ENCODE measurements around the gene FANCM. TPM values are rescaled to one million over a fixed set of nuclear protein-coding genes. Genes with fewer than 3 reads are reported as not detected.

The FANCM gene
- total and polyA plus RNA-seq, 2 experiments from 2014 or later, result 19.6 to 21.1 TPM

GRCh38 chr14:45091710-45092109 lies 44.0 kb upstream of the FANCM start:
- peaks cover 6% of the 10 kb centered on the region; the same call in 2 of the 3 replicates for H3K4me1 Mint-ChIP-seq
- Histone ChIP-seq H3K79me2 (replicated peaks; ENCODE audit: insufficient read depth) (peaks cover 99% of the 10 kb centered on the region), H4K20me1 (replicated peaks; ENCODE audit: insufficient read depth) (peaks cover 49% of the 10 kb centered on the region), H3F3A (replicated peaks; ENCODE audit: low read depth) (no peaks in the 10 kb centered on the region), H3K4me2 (no peak overlapping the region), H3K36me3 (ENCODE audit: insufficient read depth) (peaks cover 17% of the 10 kb centered on the region), H2AFZ (no peak overlapping the region), H3K4me1 (ENCODE audit: insufficient read depth) (no peaks in the 10 kb centered on the region; the same call in 1 of the 2 replicates), H3K27me3 (ENCODE audit: insufficient read depth) (no peaks in the 10 kb centered on the region), H3K27ac (ENCODE audit: low read depth) (no peak overlapping the region), H3K9me2 (ENCODE audit: insufficient read depth) (no peaks in the 10 kb centered on the region), H3K4me3 (no peak overlapping the region)
- no peak overlapping the region for H3K27ac Mint-ChIP-seq
- no peaks in the 10 kb centered on the region for H3K27me3 Mint-ChIP-seq (ENCODE audit: insufficient read depth, low read depth, poor library complexity)
- H3K36me3 Mint-ChIP-seq (ENCODE audit: low read depth), result peaks cover 17% of the 10 kb centered on the region
- ATAC-seq (no peak), DNase-seq (ENCODE audit: low spot score) (no peak)
- TF ChIP-seq EZH2 (IDR thresholded peaks at IDR 0.05; ENCODE audit: low read depth, unreplicated experiment) (no peak), JUNB (IDR thresholded peaks at IDR 0.05; ENCODE audit: unreplicated experiment) (no peak), POLR2AphosphoS5 (IDR thresholded peaks at IDR 0.05; ENCODE audit: low read depth) (no peak), ZNF331 (CRISPR knock-in tag; IDR thresholded peaks at IDR 0.05; ENCODE audit: low read depth) (no peak), ZNF114 (CRISPR knock-in tag; IDR thresholded peaks at IDR 0.05) (no peak), EZH2phosphoT487 (IDR thresholded peaks at IDR 0.05; ENCODE audit: unreplicated experiment) (no peak), ETS1 (IDR thresholded peaks at IDR 0.05) (no peak), NANOG (IDR thresholded peaks at IDR 0.05; ENCODE audit: borderline replicate concordance) (no peak), CREB1 (CRISPR knock-in tag; IDR thresholded peaks at IDR 0.05; ENCODE audit: low read depth) (no peak), ZNF462 (CRISPR knock-in tag; IDR thresholded peaks at IDR 0.05) (no peak), STAT1 (IDR thresholded peaks at IDR 0.05; ENCODE audit: unreplicated experiment) (no peak)
- TF ChIP-seq, protein P1, sequence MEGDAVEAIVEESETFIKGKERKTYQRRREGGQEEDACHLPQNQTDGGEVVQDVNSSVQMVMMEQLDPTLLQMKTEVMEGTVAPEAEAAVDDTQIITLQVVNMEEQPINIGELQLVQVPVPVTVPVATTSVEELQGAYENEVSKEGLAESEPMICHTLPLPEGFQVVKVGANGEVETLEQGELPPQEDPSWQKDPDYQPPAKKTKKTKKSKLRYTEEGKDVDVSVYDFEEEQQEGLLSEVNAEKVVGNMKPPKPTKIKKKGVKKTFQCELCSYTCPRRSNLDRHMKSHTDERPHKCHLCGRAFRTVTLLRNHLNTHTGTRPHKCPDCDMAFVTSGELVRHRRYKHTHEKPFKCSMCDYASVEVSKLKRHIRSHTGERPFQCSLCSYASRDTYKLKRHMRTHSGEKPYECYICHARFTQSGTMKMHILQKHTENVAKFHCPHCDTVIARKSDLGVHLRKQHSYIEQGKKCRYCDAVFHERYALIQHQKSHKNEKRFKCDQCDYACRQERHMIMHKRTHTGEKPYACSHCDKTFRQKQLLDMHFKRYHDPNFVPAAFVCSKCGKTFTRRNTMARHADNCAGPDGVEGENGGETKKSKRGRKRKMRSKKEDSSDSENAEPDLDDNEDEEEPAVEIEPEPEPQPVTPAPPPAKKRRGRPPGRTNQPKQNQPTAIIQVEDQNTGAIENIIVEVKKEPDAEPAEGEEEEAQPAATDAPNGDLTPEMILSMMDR (conservative IDR thresholded peaks at IDR 0.05; ENCODE audit: low read depth in 2 of 2), result no peak
- TF ChIP-seq, protein P2, sequence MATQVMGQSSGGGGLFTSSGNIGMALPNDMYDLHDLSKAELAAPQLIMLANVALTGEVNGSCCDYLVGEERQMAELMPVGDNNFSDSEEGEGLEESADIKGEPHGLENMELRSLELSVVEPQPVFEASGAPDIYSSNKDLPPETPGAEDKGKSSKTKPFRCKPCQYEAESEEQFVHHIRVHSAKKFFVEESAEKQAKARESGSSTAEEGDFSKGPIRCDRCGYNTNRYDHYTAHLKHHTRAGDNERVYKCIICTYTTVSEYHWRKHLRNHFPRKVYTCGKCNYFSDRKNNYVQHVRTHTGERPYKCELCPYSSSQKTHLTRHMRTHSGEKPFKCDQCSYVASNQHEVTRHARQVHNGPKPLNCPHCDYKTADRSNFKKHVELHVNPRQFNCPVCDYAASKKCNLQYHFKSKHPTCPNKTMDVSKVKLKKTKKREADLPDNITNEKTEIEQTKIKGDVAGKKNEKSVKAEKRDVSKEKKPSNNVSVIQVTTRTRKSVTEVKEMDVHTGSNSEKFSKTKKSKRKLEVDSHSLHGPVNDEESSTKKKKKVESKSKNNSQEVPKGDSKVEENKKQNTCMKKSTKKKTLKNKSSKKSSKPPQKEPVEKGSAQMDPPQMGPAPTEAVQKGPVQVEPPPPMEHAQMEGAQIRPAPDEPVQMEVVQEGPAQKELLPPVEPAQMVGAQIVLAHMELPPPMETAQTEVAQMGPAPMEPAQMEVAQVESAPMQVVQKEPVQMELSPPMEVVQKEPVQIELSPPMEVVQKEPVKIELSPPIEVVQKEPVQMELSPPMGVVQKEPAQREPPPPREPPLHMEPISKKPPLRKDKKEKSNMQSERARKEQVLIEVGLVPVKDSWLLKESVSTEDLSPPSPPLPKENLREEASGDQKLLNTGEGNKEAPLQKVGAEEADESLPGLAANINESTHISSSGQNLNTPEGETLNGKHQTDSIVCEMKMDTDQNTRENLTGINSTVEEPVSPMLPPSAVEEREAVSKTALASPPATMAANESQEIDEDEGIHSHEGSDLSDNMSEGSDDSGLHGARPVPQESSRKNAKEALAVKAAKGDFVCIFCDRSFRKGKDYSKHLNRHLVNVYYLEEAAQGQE (IDR thresholded peaks at IDR 0.05; ENCODE audit: unreplicated experiment), result no peak
- H3K9me3 Mint-ChIP-seq, result no peaks in the 10 kb centered on the region
- H3K4me3 Mint-ChIP-seq, result no peak overlapping the region

Measured in GM23338 (cell line).